Endothelial cell of umbilical vein (primary cell): ENCODE results near the gene SIX6. TPM values are rescaled to one million over a fixed set of nuclear protein-coding genes. Genes with fewer than 3 reads are reported as not detected.

Source experiments
- BruUV-seq: library from RNA; stranded (reverse); fragments of 400-500 nt; replicated peaks from 2 replicates; lab custom pipeline; 2021; lab: Mats Ljungman, UMichigan
- CTCF ChIA-PET: fragments of 300-600, 350-600 bp; sonication (Branson Sonifier 250); formaldehyde crosslinking; loops from one replicate; lab custom pipeline; 2021; ENCODE audit warnings: antibody characterized with exemption, inconsistent platforms; lab: Charles Lee
- POLR2A ChIA-PET: fragments of 300-600, 350-600 bp; sonication (Branson Sonifier 250); formaldehyde crosslinking; loops from one replicate; lab custom pipeline; 2021; ENCODE audit warnings: antibody characterized with exemption, inconsistent platforms; lab: Charles Lee
- DNase-seq: peaks from one replicate; pipeline ENCODE4 v3.0.0-alpha.2; 2011; ENCODE audit warnings: low read depth, low spot score
- FAIRE-seq: peaks from 2 replicates; lab custom pipeline; 2011; peaks lifted over from hg19 to GRCh38; lab: Jason Lieb, UNC
- H2AFZ ChIP-seq: 2 replicates; pipeline ENCODE4 v1.6.0; 2012; ENCODE audit warnings: low read depth, low read length, control low read depth, inconsistent platforms
- H3K27ac ChIP-seq: 2 replicates; pipeline ENCODE4 v1.5.1; 2011; ENCODE audit warnings: low read depth, mild to moderate bottlenecking, control low read depth, low read length, moderate library complexity; ENCODE audit not compliant: insufficient read depth
- H3K27me3 ChIP-seq, 2 experiments: 2 replicates each; pipeline versions ENCODE4 v1.6.0 to v1.6.1; 2011; ENCODE audit warnings: low read length in 2 of 2, mixed read lengths in 1 of 2; ENCODE audit not compliant: control insufficient read depth in 2 of 2, insufficient read depth in 2 of 2
- H3K36me3 ChIP-seq, 2 experiments: 2 replicates in 1 of 2; 3 replicates in 1 of 2; pipeline ENCODE4 v1.5.1; 2011; ENCODE audit warnings: low read length in 2 of 2, mild to moderate bottlenecking in 1 of 2, moderate library complexity in 1 of 2; ENCODE audit not compliant: control insufficient read depth in 2 of 2, insufficient read depth in 2 of 2; ENCODE audit errors: extremely low read depth in 1 of 2
- H3K4me1 ChIP-seq: 3 replicates; pipeline ENCODE4 v1.5.1; 2011; ENCODE audit warnings: mild to moderate bottlenecking, low read length; ENCODE audit not compliant: control insufficient read depth, insufficient read depth; ENCODE audit errors: extremely low read depth
- H3K4me2 ChIP-seq: 2 replicates; pipeline ENCODE4 v1.6.1; 2011; ENCODE audit warnings: low read length, control low read depth, mixed read lengths; ENCODE audit not compliant: insufficient read depth
- H3K4me3 ChIP-seq, 3 experiments: fragments of 200-600 bp in 1 of 3; sonication (generic), shearing (Covaris generic) in 1 of 3; replicated peaks in 1 of 3; 2 replicates each; pipeline ENCODE4 v1.5.1; 2011 to 2016; ENCODE audit warnings: control low read depth in 3 of 3, low read length in 3 of 3, mild to moderate bottlenecking in 2 of 3, inconsistent platforms in 1 of 3, low read depth in 1 of 3, moderate library complexity in 1 of 3; ENCODE audit not compliant: insufficient read depth in 1 of 3
- H3K79me2 ChIP-seq: 2 replicates; pipeline ENCODE4 v1.6.0; 2012; ENCODE audit warnings: low read length, inconsistent platforms; ENCODE audit not compliant: control insufficient read depth, insufficient read depth
- H3K9ac ChIP-seq: replicated peaks from 2 replicates; pipeline ENCODE3; 2011; ENCODE audit warnings: low read length, control low read depth; ENCODE audit not compliant: insufficient read depth; ENCODE audit errors: extremely low read depth
- H3K9me1 ChIP-seq: replicated peaks from 3 replicates; pipeline ENCODE4 v1.6.0; 2011; ENCODE audit warnings: mild to moderate bottlenecking, low read length; ENCODE audit not compliant: control insufficient read depth, insufficient read depth; ENCODE audit errors: extremely low read depth
- H3K9me3 ChIP-seq: replicated peaks from 2 replicates; pipeline ENCODE4 v1.5.1; 2012; ENCODE audit warnings: low read length, inconsistent platforms; ENCODE audit not compliant: control insufficient read depth, insufficient read depth
- H4K20me1 ChIP-seq: replicated peaks from 2 replicates; pipeline ENCODE3; 2011; ENCODE audit warnings: mild to moderate bottlenecking, low read length; ENCODE audit not compliant: control insufficient read depth, insufficient read depth; ENCODE audit errors: extremely low read depth
- EZH2 ChIP-seq: IDR thresholded peaks from 2 replicates; pipeline ENCODE4 v1.6.1; 2012; ENCODE audit warnings: borderline replicate concordance, low read depth, mild to moderate bottlenecking, moderate library complexity, low read length, inconsistent platforms; ENCODE audit not compliant: severe bottlenecking
- GATA2 ChIP-seq: IDR thresholded peaks from 2 replicates; pipeline ENCODE4 v1.7.0; 2011; ENCODE audit warnings: low read depth, mild to moderate bottlenecking, moderate library complexity, mixed read lengths, low read length; ENCODE audit not compliant: insufficient read length, insufficient read depth
- JUN ChIP-seq: IDR thresholded peaks from 2 replicates; pipeline ENCODE4 v1.6.1; 2011; ENCODE audit warnings: borderline replicate concordance, low read depth; ENCODE audit not compliant: insufficient read length, insufficient read depth
- POLR2AphosphoS5 ChIP-seq: IDR thresholded peaks from 2 replicates; pipeline ENCODE4 v1.6.1; 2012; ENCODE audit warnings: low read depth, mild to moderate bottlenecking, control low read depth, low read length, moderate library complexity; ENCODE audit not compliant: insufficient read depth
- dilution Hi-C: fragments of 300-500 bp; cut with MboI; formaldehyde crosslinking; loops from one replicate; pipeline ENCODE4 v1.15.0; 2019; ENCODE audit warnings: low sequenced_read_pairs; ENCODE audit not compliant: extremely low pct_ligation_motif_present
- intact Hi-C: fragments of 100-400 bp; cut with micrococcal nuclease; formaldehyde crosslinking; loops from one replicate; pipeline ENCODE4 v1.10.0; 2022
- polyA plus RNA-seq, 4 experiments: library from polyadenylated mRNA; depleted of rRNA in 3 of 4; stranded (reverse) in 3 of 4; unstranded in 1 of 4; fragments of >200 nt; gene quantifications; 2 replicates each; pipeline versions ENCODE4 v1.2.1 to v1.2.3, GENCODE V29; 2011 to 2012; ENCODE audit warnings: missing spikeins in 1 of 4
- total RNA-seq: library from RNA; stranded (reverse); gene quantifications from 2 replicates; pipeline ENCODE4 v1.2.3, GENCODE V29; 2021
- TF ChIP-seq, protein P1 (sequence below): IDR thresholded peaks from 2 replicates; pipeline ENCODE4 v1.6.1; 2011; ENCODE audit not compliant: insufficient read depth, insufficient read length
- TF ChIP-seq, protein P2 (sequence below), 2 donors: IDR thresholded peaks; 1 replicate in 1 of 2; 2 replicates in 1 of 2; pipeline ENCODE4 v1.5.1; 2011; ENCODE audit warnings: low read length in 2 of 2, mild to moderate bottlenecking in 2 of 2, moderate library complexity in 2 of 2, control low read depth in 1 of 2, inconsistent platforms in 1 of 2, low read depth in 1 of 2; ENCODE audit not compliant: insufficient read depth in 1 of 2; ENCODE audit errors: extremely low read depth in 1 of 2

The SIX6 gene
- total and polyA plus RNA-seq, 2 donors (not counting 3 experiments of a cell fraction or from before 2014, with no cell fraction given), result not detected

DNA sequence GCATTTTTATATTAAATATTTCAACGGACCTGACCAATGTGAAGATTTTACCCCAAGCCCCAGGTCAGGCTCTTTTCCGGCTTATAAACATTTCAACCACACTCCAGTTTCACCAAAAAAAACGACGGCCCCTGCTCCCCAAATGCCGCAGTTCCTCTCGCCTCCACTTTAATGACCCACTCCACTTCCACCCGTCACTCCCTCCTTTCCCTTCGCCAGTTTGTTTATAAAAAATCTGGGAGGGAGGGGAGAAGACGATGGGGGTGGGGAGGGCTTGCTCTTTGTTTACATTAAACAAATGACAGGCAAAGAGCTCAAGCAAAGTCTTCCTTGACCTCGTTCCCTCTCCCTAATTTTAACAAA lies 5.4 kb downstream of the SIX6 start:
- CTCF ChIA-PET, result interaction anchor here (1.0 to 1.4 kb wide), 4 partner anchors 8 to 248 kb away, joined by 3 to 5 read pairs (median 4); no protein-coding TSS in a partner anchor
- no peak for FAIRE-seq
- H3K4me2 ChIP-seq, result peak overlapping the region; percentile 61
- dilution Hi-C loops (no loop called here), intact Hi-C loops (no loop called here)
- no peaks in the 10 kb centered on the region for H3K9me3 ChIP-seq
- no peaks in the 10 kb centered on the region for H3K36me3 ChIP-seq
- BruUV-seq, result no TSS peak
- H3K27me3 ChIP-seq, result peaks cover 69 to 97% of the 10 kb centered on the region in 2 experiments
- H3K9me1 ChIP-seq, result no peaks in the 10 kb centered on the region
- H3K9ac ChIP-seq, result no peak overlapping the region
- TF ChIP-seq, protein P1, sequence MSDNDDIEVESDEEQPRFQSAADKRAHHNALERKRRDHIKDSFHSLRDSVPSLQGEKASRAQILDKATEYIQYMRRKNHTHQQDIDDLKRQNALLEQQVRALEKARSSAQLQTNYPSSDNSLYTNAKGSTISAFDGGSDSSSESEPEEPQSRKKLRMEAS, result no peak
- TF ChIP-seq EZH2 (no peak), JUN (no peak), GATA2 (no peak)
- no peak overlapping the region for H2AFZ ChIP-seq
- H3K4me1 ChIP-seq, result peaks cover 3% of the 10 kb centered on the region
- H3K4me3 ChIP-seq, result peak overlapping the region; percentile 11 to 40 (median 13)
- POLR2A ChIA-PET, result no interaction called here
- no peaks in the 10 kb centered on the region for H4K20me1 ChIP-seq
- no peak for DNase-seq
- H3K27ac ChIP-seq, result no peak overlapping the region
- no peaks in the 10 kb centered on the region for H3K79me2 ChIP-seq

DNA sequence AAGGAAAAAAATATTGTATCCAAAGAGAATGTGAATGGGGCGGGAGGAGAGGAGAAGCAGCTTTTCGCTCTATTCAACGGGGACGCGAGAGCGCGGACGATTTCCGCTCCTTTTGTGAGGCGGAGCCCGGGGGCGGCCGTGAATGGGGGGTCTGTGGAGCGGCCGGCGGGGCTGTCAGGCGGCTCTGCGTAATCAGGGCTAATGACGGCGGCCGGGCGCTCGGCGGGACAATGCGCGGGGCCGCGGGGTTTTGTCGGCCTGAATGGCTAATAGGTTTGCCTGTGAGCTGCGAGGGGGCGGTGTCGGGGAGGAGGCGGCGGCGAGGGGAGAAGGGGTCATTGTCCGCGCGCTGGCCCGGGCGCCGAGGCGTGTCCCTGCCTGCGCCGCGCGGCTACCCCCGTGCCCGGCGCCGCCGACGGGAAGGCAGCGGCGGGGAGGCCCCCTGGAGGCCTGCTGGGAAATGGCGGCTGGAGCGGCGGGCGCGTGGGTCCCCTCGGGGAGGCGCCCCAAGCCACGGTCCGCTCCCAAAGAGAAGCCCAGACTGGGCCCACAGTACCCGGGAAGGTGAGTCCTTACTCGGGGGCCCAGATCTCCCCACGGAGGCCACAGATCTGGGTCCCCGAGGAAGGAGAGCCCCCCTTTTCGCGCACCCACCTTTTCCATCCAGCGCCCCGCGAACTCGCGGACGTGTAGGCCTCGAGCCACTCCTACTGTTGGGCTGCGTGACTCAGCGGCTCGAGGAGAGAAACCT lies 6.0 kb downstream of the SIX6 start:
- Histone ChIP-seq H3K79me2 (no peaks in the 10 kb centered on the region), H3K4me3 (peak overlapping the region; percentile 11 to 40 (median 13)), H3K4me1 (peaks cover 3% of the 10 kb centered on the region), H3K4me2 (peak overlapping the region; percentile 61), H3K9ac (no peak overlapping the region), H2AFZ (peak overlapping the region; percentile 58), H3K9me3 (no peaks in the 10 kb centered on the region), H3K27me3 (peaks cover 63 to 96% of the 10 kb centered on the region in 2 experiments), H4K20me1 (no peaks in the 10 kb centered on the region), H3K9me1 (no peaks in the 10 kb centered on the region), H3K36me3 (no peaks in the 10 kb centered on the region), H3K27ac (no peak overlapping the region)
- FAIRE-seq, result no peak
- BruUV-seq, result no TSS peak
- no peak for DNase-seq
- dilution Hi-C loops, result no loop called here
- ChIA-PET POLR2A (no interaction called here), CTCF (interaction anchor here (1.1 to 1.4 kb wide), 3 partner anchors 9 to 165 kb away, joined by 3 to 5 read pairs (median 3); no protein-coding TSS in a partner anchor)
- intact Hi-C loops, result loop anchor here (5.0 kb wide), 1 partner anchor 248 kb away; no protein-coding TSS in a partner anchor
- TF ChIP-seq POLR2AphosphoS5 (no peak), EZH2 (peak; percentile 7)
- TF ChIP-seq, protein P2, sequence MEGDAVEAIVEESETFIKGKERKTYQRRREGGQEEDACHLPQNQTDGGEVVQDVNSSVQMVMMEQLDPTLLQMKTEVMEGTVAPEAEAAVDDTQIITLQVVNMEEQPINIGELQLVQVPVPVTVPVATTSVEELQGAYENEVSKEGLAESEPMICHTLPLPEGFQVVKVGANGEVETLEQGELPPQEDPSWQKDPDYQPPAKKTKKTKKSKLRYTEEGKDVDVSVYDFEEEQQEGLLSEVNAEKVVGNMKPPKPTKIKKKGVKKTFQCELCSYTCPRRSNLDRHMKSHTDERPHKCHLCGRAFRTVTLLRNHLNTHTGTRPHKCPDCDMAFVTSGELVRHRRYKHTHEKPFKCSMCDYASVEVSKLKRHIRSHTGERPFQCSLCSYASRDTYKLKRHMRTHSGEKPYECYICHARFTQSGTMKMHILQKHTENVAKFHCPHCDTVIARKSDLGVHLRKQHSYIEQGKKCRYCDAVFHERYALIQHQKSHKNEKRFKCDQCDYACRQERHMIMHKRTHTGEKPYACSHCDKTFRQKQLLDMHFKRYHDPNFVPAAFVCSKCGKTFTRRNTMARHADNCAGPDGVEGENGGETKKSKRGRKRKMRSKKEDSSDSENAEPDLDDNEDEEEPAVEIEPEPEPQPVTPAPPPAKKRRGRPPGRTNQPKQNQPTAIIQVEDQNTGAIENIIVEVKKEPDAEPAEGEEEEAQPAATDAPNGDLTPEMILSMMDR (IDR thresholded peaks at IDR 0.05; ENCODE audit: extremely low read depth in 1 of 2, insufficient read depth in 1 of 2, low read depth in 1 of 2, low read length in 2 of 2), result peak; percentile 48 to 49
